AG10803 (cell line): ENCODE data around the gene HDX.
A peak's percentile ranks its signal among the peaks of the same experiment; 100 is the strongest.

Source experiments
- DNase-seq: peaks from one replicate; pipeline ENCODE4 v3.0.0; 2010; ENCODE audit warnings: low read depth
- H3K4me3 ChIP-seq: 2 replicates; pipeline ENCODE4 v1.5.1; 2011; ENCODE audit warnings: mild to moderate bottlenecking, low read length, control low read depth
- TF ChIP-seq, protein P1 (sequence below): conservative IDR thresholded peaks from 2 replicates; pipeline ENCODE4 v1.5.1; 2011; ENCODE audit warnings: mild to moderate bottlenecking, low read length, control low read depth, inconsistent platforms

HDX gene

DNA sequence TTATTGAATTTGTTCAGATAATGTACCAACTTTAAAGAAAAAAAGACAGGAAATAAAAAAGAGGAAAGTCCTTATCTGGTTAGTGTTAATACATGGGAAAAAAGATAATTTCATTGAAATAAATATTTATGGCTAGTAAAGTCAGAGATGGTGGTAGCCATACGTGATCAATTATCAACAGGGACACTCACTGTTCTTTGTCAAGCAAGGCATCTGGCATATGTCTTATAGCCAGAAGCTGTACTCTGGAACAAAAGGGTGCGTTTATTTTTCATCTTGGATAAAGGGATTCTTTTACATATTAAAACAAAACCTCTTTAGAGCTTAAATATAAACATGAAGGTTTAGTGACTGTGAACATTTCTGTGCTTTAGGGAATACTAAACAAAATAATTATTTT, 26.7 kb downstream of the HDX start:
- H3K4me3 ChIP-seq: no peak overlapping the region
- DNase-seq: no peak
- TF ChIP-seq, protein P1, sequence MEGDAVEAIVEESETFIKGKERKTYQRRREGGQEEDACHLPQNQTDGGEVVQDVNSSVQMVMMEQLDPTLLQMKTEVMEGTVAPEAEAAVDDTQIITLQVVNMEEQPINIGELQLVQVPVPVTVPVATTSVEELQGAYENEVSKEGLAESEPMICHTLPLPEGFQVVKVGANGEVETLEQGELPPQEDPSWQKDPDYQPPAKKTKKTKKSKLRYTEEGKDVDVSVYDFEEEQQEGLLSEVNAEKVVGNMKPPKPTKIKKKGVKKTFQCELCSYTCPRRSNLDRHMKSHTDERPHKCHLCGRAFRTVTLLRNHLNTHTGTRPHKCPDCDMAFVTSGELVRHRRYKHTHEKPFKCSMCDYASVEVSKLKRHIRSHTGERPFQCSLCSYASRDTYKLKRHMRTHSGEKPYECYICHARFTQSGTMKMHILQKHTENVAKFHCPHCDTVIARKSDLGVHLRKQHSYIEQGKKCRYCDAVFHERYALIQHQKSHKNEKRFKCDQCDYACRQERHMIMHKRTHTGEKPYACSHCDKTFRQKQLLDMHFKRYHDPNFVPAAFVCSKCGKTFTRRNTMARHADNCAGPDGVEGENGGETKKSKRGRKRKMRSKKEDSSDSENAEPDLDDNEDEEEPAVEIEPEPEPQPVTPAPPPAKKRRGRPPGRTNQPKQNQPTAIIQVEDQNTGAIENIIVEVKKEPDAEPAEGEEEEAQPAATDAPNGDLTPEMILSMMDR: no peak

DNA sequence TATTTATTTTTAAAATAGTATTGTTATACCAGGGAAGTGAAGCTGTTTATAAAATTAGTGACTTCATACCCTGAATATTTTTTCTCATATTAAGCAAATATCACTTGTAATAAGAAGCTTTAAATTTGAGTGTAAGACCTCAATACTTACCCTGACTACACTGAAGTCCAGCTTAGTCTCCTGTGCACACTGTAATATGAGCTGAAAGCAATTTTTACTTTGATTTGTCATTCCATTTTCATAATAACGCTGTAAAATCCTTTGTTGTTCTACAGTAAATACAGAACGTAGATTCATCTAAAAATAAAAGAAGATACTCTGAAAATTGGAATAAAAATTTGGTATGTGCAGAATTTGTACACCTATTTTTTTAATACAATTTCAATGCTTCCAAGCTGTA, 27.2 kb downstream of the HDX start:
- TF ChIP-seq, protein P1: no peak
- no peak for DNase-seq
- H3K4me3 ChIP-seq: no peak overlapping the region

DNA sequence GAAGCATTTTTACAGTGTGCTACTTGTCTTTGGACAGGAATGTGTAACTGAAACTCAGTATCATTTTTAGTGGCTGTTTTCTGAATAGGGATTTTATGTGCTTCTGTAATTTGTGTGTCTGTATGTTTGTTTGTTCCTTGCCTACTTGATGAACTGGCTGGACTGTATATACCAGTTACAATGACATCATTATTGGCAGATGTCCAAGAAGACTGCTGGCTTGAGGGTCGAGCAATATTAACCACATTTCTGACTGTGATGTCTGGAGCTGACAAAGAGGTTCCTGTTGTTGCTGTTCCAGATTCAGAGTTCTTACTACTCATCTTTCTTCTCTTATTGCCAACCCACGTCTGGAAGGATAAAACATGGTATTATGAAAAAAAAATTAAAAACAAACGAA, 33.0 kb downstream of the HDX start:
- no peak overlapping the region for H3K4me3 ChIP-seq
- no peak for DNase-seq
- TF ChIP-seq, protein P1: no peak

DNA sequence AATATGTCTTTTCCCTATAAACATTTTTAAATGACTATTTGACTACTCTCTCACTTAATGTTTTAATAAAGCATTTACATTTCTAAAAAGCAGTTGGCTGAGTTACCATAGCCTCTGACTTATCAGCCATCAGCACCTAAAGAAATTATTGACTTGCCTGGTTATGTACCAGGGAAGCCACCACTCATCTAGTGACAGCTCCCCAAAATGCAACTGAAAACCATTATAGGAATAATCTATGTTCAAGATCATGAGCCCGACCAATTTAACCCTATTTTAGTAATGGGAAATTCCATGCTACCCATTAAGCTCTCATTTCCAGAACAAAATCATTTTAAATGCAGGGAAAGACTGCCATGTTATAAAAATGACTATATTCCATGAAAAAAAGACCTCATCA, 34.4 kb downstream of the HDX start:
- no peak overlapping the region for H3K4me3 ChIP-seq
- TF ChIP-seq, protein P1: no peak
- DNase-seq: no peak

DNA sequence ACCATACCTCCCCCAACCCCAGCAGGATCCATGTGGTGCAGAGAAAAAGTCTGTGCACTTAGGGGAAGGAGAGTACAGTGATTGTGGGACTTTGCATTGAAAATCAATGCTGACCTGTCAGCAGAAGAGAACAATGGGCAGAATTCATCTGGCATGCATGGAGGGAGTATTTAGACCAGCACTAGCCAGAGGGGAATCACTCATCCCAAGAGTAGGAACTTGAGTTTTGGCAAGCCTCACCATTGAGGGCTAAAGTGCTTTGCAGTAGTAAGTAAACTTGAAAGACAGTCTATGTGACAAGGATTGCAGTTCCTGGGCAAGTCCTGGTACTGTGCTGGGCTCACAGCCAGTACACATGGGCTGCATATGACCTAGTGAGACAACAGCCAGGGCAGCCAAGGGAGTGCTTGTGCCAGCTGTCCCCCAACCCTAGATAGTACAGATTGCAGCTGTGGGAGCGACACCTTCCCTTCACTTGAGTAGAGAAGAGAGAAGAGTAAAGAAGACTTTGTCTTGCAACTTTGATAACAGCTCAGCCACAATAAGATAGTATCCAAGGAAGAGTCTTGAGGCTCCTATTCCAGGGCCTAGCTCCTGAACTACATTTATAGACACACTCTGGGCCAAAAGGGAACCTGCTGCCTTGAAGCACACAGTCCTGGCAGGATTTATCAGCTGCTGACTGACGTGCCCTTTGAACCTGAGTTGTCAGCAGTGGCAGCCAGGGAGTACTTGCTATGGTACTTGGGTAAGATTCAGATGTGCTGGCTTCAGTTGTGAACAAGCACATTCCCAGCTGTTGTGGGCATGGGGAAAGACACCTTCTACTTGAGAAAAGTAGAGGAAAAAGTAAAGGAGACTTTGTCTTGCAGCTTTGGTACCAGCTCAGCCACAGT, 48.7 kb downstream of the HDX start:
- no peak overlapping the region for H3K4me3 ChIP-seq
- peak; percentile 0 for DNase-seq
- TF ChIP-seq, protein P1: no peak

DNA sequence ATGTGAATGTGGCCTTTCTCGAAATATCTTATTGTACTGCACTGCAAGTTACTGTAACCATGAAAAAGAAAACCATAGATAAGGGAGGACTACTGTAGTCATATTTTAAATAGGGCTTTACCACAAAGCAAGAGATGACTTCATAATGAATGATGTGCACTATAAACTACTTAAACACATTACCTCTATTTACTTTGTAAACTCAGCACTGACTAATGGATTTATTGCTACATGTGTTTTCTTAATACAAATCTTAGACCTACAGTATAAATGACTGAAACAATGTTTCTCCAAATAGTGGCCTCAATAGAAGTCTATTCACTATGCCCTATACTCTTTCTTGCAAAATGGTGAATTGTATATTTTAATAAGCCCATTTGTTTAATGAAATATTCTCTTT, 61.1 kb downstream of the HDX start:
- no peak overlapping the region for H3K4me3 ChIP-seq
- DNase-seq: no peak
- TF ChIP-seq, protein P1: no peak

DNA sequence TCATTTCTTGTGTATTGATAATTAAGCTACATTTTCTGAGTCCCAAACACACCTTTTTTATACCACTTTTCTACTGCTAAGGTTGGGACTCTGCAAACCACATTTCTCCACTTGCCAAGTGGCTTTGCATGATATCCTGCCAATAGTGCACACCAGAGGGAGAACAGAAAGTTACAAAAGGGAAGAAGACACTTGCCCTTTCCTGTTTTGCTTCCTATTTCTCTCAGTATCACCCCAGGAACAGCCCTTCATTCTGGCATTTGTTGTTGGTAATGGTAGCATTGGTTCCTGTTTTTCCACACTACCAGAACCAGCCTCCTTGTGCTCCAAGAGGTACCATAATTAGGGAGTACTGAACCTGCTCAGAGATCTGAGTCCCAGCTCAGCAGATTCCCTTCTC, 87.1 kb downstream of the HDX start:
- no peak for DNase-seq
- no peak overlapping the region for H3K4me3 ChIP-seq
- TF ChIP-seq, protein P1: no peak
